IMR-90 (cell line): ENCODE data around the gene YAF2. TPM values are rescaled to one million over a fixed set of nuclear protein-coding genes. Genes with fewer than 3 reads are reported as not detected.

Experiments
- ATAC-seq: fragments of 200-7000 bp; cut with Tn5 transposase; 2 replicates; pipeline ENCODE4 v1.9.1; 2020; ENCODE audit warnings: low read depth, mild to moderate bottlenecking, moderate library complexity
- BruUV-seq: library from RNA; stranded (reverse); fragments of 400-500 nt; replicated peaks from 2 replicates; lab custom pipeline; 2021; lab: Mats Ljungman, UMichigan
- CTCF ChIA-PET: fragments of 300-600 bp; formaldehyde crosslinking; extraction: SDS; loops from one replicate; lab custom pipeline; 2021; ENCODE audit warnings: antibody characterized with exemption; lab: Yijun Ruan, JAX
- POLR2A ChIA-PET: fragments of 300-600 bp; sonication (Branson Sonifier 250); formaldehyde crosslinking; loops from one replicate; lab custom pipeline; 2022; ENCODE audit warnings: antibody characterized with exemption; ENCODE audit not compliant: unreplicated experiment; lab: Charles Lee
- DNase-seq: peaks from one replicate; pipeline ENCODE4 v3.0.0; 2013
- H2AFZ ChIP-seq: replicated peaks from 2 replicates; pipeline ENCODE3; 2013; ENCODE audit warnings: low read length, mild to moderate bottlenecking; ENCODE audit not compliant: poor library complexity
- H2AK5ac ChIP-seq: 2 replicates; pipeline ENCODE4 v1.6.1; 2013; ENCODE audit warnings: low read depth, low read length, inconsistent platforms
- H2AK9ac ChIP-seq: replicated peaks from 2 replicates; pipeline ENCODE3; 2013; ENCODE audit warnings: mild to moderate bottlenecking, low read depth, low read length, moderate library complexity; ENCODE audit not compliant: poor library complexity
- H2BK120ac ChIP-seq: 2 replicates; pipeline ENCODE4 v1.6.1; 2013; ENCODE audit warnings: low read depth, low read length, inconsistent platforms
- H2BK15ac ChIP-seq: 3 replicates; pipeline ENCODE4 v1.6.1; 2013; ENCODE audit warnings: low read depth, low read length, inconsistent platforms
- H2BK20ac ChIP-seq: 2 replicates; pipeline ENCODE4 v1.6.1; 2013; ENCODE audit warnings: low read depth, mild to moderate bottlenecking, inconsistent platforms, low read length, moderate library complexity
- H2BK5ac ChIP-seq: 2 replicates; pipeline ENCODE4 v1.6.1; 2013; ENCODE audit warnings: mild to moderate bottlenecking, low read depth, low read length, inconsistent platforms; ENCODE audit not compliant: poor library complexity, severe bottlenecking
- H3K14ac ChIP-seq: replicated peaks from 2 replicates; pipeline ENCODE4 v1.6.1; 2013; ENCODE audit warnings: low read depth, low read length, inconsistent platforms
- H3K18ac ChIP-seq: 2 replicates; pipeline ENCODE4 v1.6.1; 2013; ENCODE audit warnings: low read depth, low read length, control low read depth
- H3K23ac ChIP-seq: 2 replicates; pipeline ENCODE4 v1.6.1; 2013; ENCODE audit warnings: low read depth, low read length, inconsistent platforms
- H3K27ac ChIP-seq: 2 replicates; pipeline ENCODE4 v1.5.1; 2013; ENCODE audit warnings: mild to moderate bottlenecking, control low read depth, low read length; ENCODE audit not compliant: insufficient read depth
- H3K27me3 ChIP-seq: 2 replicates; pipeline ENCODE4 v1.6.1; 2013; ENCODE audit warnings: low read length; ENCODE audit not compliant: control insufficient read depth, insufficient read depth
- H3K36me3 ChIP-seq: 2 replicates; pipeline ENCODE4 v1.6.1; 2013; ENCODE audit warnings: low read length, mixed read lengths; ENCODE audit not compliant: control insufficient read depth, insufficient read depth
- H3K4ac ChIP-seq: 2 replicates; pipeline ENCODE4 v1.6.1; 2013; ENCODE audit warnings: low read depth, low read length, inconsistent platforms
- H3K4me1 ChIP-seq: 2 replicates; pipeline ENCODE4 v1.6.1; 2013; ENCODE audit warnings: low read length, mixed read lengths; ENCODE audit not compliant: control insufficient read depth, insufficient read depth
- H3K4me2 ChIP-seq: 2 replicates; pipeline ENCODE4 v1.6.1; 2013; ENCODE audit warnings: low read depth, mild to moderate bottlenecking, control low read depth, low read length, moderate library complexity
- H3K4me3 ChIP-seq: 2 replicates; pipeline ENCODE4 v1.5.1; 2013; ENCODE audit warnings: low read depth, mild to moderate bottlenecking, control low read depth, low read length, moderate library complexity; ENCODE audit not compliant: insufficient read depth
- H3K56ac ChIP-seq: 2 replicates; pipeline ENCODE4 v1.6.1; 2013; ENCODE audit warnings: low read length, inconsistent platforms; ENCODE audit not compliant: insufficient read depth; ENCODE audit errors: extremely low read depth
- H3K79me1 ChIP-seq, 2 experiments: 2 replicates each; pipeline ENCODE4 v1.6.1; 2013; ENCODE audit warnings: low read length in 2 of 2, inconsistent platforms in 1 of 2, low read depth in 1 of 2
- H3K9ac ChIP-seq: 2 replicates; pipeline ENCODE4 v1.6.1; 2013; ENCODE audit warnings: low read depth, low read length, control low read depth
- H3K9me1 ChIP-seq: 2 replicates; pipeline ENCODE4 v1.6.1; 2013; ENCODE audit warnings: low read length, inconsistent platforms; ENCODE audit not compliant: insufficient read depth
- H3K9me3 ChIP-seq: 2 replicates; pipeline ENCODE4 v1.6.1; 2013; ENCODE audit warnings: low read length; ENCODE audit not compliant: control insufficient read depth, insufficient read depth
- H4K20me1 ChIP-seq: 2 replicates; pipeline ENCODE4 v1.6.1; 2013; ENCODE audit warnings: low read length, inconsistent platforms; ENCODE audit not compliant: insufficient read depth
- H4K5ac ChIP-seq: 2 replicates; pipeline ENCODE4 v1.6.1; 2013; ENCODE audit warnings: mild to moderate bottlenecking, low read depth, low read length, control low read depth
- H4K8ac ChIP-seq, 2 experiments: 2 replicates each; pipeline ENCODE4 v1.6.1; 2013; ENCODE audit warnings: low read depth in 2 of 2, low read length in 2 of 2, control low read depth in 1 of 2, inconsistent platforms in 1 of 2
- H4K91ac ChIP-seq: 2 replicates; pipeline ENCODE4 v1.6.1; 2013; ENCODE audit warnings: low read depth, low read length, inconsistent platforms; ENCODE audit not compliant: insufficient read depth
- POLR2A ChIP-seq: IDR thresholded peaks from 2 replicates; pipeline ENCODE4 v1.6.1; 2012; ENCODE audit warnings: mild to moderate bottlenecking, low read depth, low read length
- RAD21 ChIP-seq: IDR thresholded peaks from 2 replicates; pipeline ENCODE4 v1.6.1; 2012; ENCODE audit warnings: low read length, improper control_type of control experiment
- SMC3 ChIP-seq: fragments of 150-350 bp; IDR thresholded peaks from 2 replicates; pipeline ENCODE4 v1.6.1; 2016; ENCODE audit warnings: low read depth, mild to moderate bottlenecking, antibody characterized with exemption, low read length, moderate library complexity
- WGBS, 2 experiments: methylation state at CpG; one replicate each; pipeline versions ENCODE4 v1.1.5 to v1.1.7; 2013; ENCODE audit warnings: missing lambda C conversion rate in 2 of 2; ENCODE audit not compliant: insufficient read length in 1 of 2; ENCODE audit errors: extremely low coverage in 2 of 2; 5-methylcytosine and 5-hydroxymethylcytosine counted together
- dilution Hi-C: fragments of 300-500 bp; cut with HindIII; formaldehyde crosslinking; loops from one replicate; pipeline ENCODE4 v1.14.3; 2018; ENCODE audit warnings: low sequenced_read_pairs; ENCODE audit not compliant: unreplicated experiment
- in situ Hi-C: fragments of 300-500 bp; cut with MboI; formaldehyde crosslinking; loops from 3 replicates; pipeline ENCODE4 v1.14.3; 2019; ENCODE audit warnings: low sequenced_read_pairs, inconsistent platforms, mixed read lengths
- intact Hi-C: fragments of 100-400 bp; cut with micrococcal nuclease; formaldehyde crosslinking; loops from 2 replicates; pipeline ENCODE4 v1.10.0; 2022
- polyA plus RNA-seq, 3 experiments: library from polyadenylated mRNA; depleted of rRNA; stranded (reverse); fragments of >200 nt; gene quantifications; 2 replicates each; pipeline ENCODE4 v1.2.3, GENCODE V29; 2012; ENCODE audit warnings: low replicate concordance in 1 of 3
- total RNA-seq: library from RNA; depleted of rRNA; stranded (reverse); fragments of >200 nt; gene quantifications from 2 replicates; pipeline ENCODE4 v1.2.3, GENCODE V29; 2012
- TF ChIP-seq, protein P1 (sequence below): conservative IDR thresholded peaks from 2 replicates; pipeline ENCODE4 v1.5.1; 2012; ENCODE audit warnings: mild to moderate bottlenecking, low read depth, low read length, improper control_type of control experiment

Gene YAF2
- total and polyA plus RNA-seq, 2 of the 4 experiments (the other 2 are of a cell fraction), result 7.9 to 14.2 TPM

DNA sequence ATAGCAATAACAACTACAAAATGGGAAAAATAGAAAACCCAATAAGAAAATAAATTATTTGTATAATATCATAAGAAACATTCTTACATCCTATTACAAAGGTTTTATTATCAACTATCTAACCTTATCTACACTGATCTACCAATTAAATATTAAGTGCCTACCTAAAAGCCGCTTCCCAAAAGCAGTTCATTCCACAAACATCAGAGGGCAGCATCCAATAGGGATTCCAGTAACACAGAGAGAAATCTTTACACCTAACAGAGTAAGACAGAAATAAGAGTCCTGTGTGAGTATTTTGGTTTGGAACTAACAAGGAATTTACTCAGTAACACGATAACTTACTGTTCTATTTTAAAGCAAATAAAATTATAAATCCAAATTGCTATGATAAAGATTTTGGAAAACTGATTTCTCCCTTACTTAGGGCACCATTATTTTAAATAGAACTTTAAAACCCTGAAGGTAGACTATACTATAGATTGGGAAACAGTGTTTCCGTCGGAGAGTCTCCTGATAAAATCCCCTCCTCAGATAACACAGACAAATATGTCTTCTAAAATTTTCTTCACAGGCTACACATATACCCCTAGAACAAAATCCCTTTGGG is 108.3 kb downstream of the YAF2 start:
- intact Hi-C loops (loop anchor here (1.0 to 5.0 kb wide), 6 partner anchors 108 to 1208 kb away; partner anchors contain the start of gene YAF2), dilution Hi-C loops (no loop called here), in situ Hi-C loops (loop anchor here (5.0 to 10.0 kb wide), 3 partner anchors 198 to 1155 kb away; partner anchors contain the start of genes PPHLN1 and ZCRB1)
- peaks cover 13% of the 10 kb centered on the region; the same call in 1 of the 2 replicates for H4K20me1 ChIP-seq
- H3K56ac ChIP-seq, result no peak overlapping the region
- no CpG with 5 or more reads among the region's 4 CpGs for WGBS, 2 experiments
- ATAC-seq (peak; percentile 82), DNase-seq (peak; percentile 80)
- H2AK9ac ChIP-seq, result no peak overlapping the region
- H3K27me3 ChIP-seq, result no peaks in the 10 kb centered on the region
- no peak overlapping the region for H3K14ac ChIP-seq
- no peak overlapping the region for H3K23ac ChIP-seq
- no peak overlapping the region for H4K5ac ChIP-seq
- no peak overlapping the region for H2BK5ac ChIP-seq
- H4K8ac ChIP-seq, result no peak overlapping the region
- no peak for TF ChIP-seq POLR2A
- TF ChIP-seq, protein P1, sequence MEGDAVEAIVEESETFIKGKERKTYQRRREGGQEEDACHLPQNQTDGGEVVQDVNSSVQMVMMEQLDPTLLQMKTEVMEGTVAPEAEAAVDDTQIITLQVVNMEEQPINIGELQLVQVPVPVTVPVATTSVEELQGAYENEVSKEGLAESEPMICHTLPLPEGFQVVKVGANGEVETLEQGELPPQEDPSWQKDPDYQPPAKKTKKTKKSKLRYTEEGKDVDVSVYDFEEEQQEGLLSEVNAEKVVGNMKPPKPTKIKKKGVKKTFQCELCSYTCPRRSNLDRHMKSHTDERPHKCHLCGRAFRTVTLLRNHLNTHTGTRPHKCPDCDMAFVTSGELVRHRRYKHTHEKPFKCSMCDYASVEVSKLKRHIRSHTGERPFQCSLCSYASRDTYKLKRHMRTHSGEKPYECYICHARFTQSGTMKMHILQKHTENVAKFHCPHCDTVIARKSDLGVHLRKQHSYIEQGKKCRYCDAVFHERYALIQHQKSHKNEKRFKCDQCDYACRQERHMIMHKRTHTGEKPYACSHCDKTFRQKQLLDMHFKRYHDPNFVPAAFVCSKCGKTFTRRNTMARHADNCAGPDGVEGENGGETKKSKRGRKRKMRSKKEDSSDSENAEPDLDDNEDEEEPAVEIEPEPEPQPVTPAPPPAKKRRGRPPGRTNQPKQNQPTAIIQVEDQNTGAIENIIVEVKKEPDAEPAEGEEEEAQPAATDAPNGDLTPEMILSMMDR, result peak; percentile 93
- peak; percentile 96 for TF ChIP-seq RAD21
- peak; percentile 94 for TF ChIP-seq SMC3
- no peak overlapping the region for H3K27ac ChIP-seq
- peaks cover 8 to 43% of the 10 kb centered on the region in 2 experiments; a peak in 2 of 4 replicates for H3K79me1 ChIP-seq
- H2AFZ ChIP-seq, result no peak overlapping the region
- H3K9ac ChIP-seq, result no peak overlapping the region
- no peak overlapping the region for H3K18ac ChIP-seq
- POLR2A ChIA-PET, result no interaction called here
- H3K36me3 ChIP-seq, result no peaks in the 10 kb centered on the region
- H4K91ac ChIP-seq, result no peak overlapping the region
- H2AK5ac ChIP-seq, result no peak overlapping the region
- no peak overlapping the region for H3K4me2 ChIP-seq
- no peak overlapping the region for H3K4me3 ChIP-seq
- no peak overlapping the region for H2BK120ac ChIP-seq
- H3K4ac ChIP-seq, result no peak overlapping the region
- H2BK15ac ChIP-seq, result no peak overlapping the region
- no peak overlapping the region for H2BK20ac ChIP-seq
- H3K4me1 ChIP-seq, result peaks cover 5% of the 10 kb centered on the region
- CTCF ChIA-PET, result interaction anchor here (0.6 kb wide), 1 partner anchor 336 kb away, joined by 3 read pairs; no protein-coding TSS in a partner anchor
- H3K9me3 ChIP-seq, result no peaks in the 10 kb centered on the region
- H3K9me1 ChIP-seq, result peaks cover 5% of the 10 kb centered on the region
- BruUV-seq, result no TSS peak
